Keratinocyte (primary cell): ENCODE measurements around the gene UBE2D3. TPM values are rescaled to one million over a fixed set of nuclear protein-coding genes. Genes with fewer than 3 reads are reported as not detected.

Source experiments
- DNase-seq: peaks from one replicate; pipeline ENCODE4 v3.0.0-alpha.2; 2011; ENCODE audit warnings: low read depth, missing footprints, low spot score
- FAIRE-seq: peaks from 2 replicates; lab custom pipeline; 2011; peaks lifted over from hg19 to GRCh38; lab: Jason Lieb, UNC
- H2AFZ ChIP-seq: 2 replicates; pipeline ENCODE4 v1.6.0; 2012; ENCODE audit warnings: low read length, control low read depth, inconsistent platforms; ENCODE audit not compliant: control insufficient read depth
- H3K27ac ChIP-seq: 2 replicates; pipeline ENCODE4 v1.5.1; 2011; ENCODE audit warnings: low read length; ENCODE audit not compliant: control insufficient read depth, insufficient read depth
- H3K27me3 ChIP-seq: 3 replicates; pipeline ENCODE4 v1.6.0; 2011; ENCODE audit warnings: low read length; ENCODE audit not compliant: control insufficient read depth, insufficient read depth; ENCODE audit errors: extremely low read depth
- H3K36me3 ChIP-seq, 2 experiments: 2 replicates in 1 of 2; 3 replicates in 1 of 2; pipeline ENCODE4 v1.5.1; 2011; ENCODE audit warnings: low read length in 2 of 2, mild to moderate bottlenecking in 1 of 2; ENCODE audit not compliant: control insufficient read depth in 2 of 2, insufficient read depth in 2 of 2; ENCODE audit errors: extremely low read depth in 1 of 2
- H3K4me1 ChIP-seq: 3 replicates; pipeline ENCODE4 v1.5.1; 2011; ENCODE audit warnings: low read length; ENCODE audit not compliant: control insufficient read depth, insufficient read depth; ENCODE audit errors: extremely low read depth
- H3K4me2 ChIP-seq: 3 replicates; pipeline ENCODE4 v1.6.0; 2011; ENCODE audit warnings: low read depth, low read length; ENCODE audit not compliant: control insufficient read depth, insufficient read depth; ENCODE audit errors: extremely low read depth
- H3K4me3 ChIP-seq, 3 experiments: fragments of 200-600 bp in 1 of 3; sonication (generic) in 1 of 3; 2 replicates in 2 of 3; 3 replicates in 1 of 3; pipeline ENCODE4 v1.5.1; 2011 to 2016; ENCODE audit warnings: low read length in 3 of 3, mild to moderate bottlenecking in 3 of 3, control low read depth in 2 of 3, inconsistent platforms in 1 of 3, low read depth in 1 of 3, mixed read lengths in 1 of 3, mixed run types in 1 of 3, moderate library complexity in 1 of 3; ENCODE audit not compliant: control insufficient read depth in 2 of 3, insufficient read depth in 2 of 3; ENCODE audit errors: extremely low read depth in 1 of 3
- H3K79me2 ChIP-seq: 2 replicates; pipeline ENCODE4 v1.6.0; 2012; ENCODE audit warnings: low read length; ENCODE audit not compliant: control insufficient read depth, insufficient read depth
- H3K9ac ChIP-seq: 3 replicates; pipeline ENCODE4 v1.6.0; 2011; ENCODE audit warnings: low read length; ENCODE audit not compliant: control insufficient read depth, insufficient read depth; ENCODE audit errors: extremely low read depth
- H3K9me1 ChIP-seq: 3 replicates; pipeline ENCODE4 v1.6.0; 2011; ENCODE audit warnings: low read length; ENCODE audit not compliant: control insufficient read depth, insufficient read depth; ENCODE audit errors: extremely low read depth
- H3K9me3 ChIP-seq: 2 replicates; pipeline ENCODE4 v1.5.1; 2012; ENCODE audit warnings: low read depth, low read length; ENCODE audit not compliant: control insufficient read depth
- H4K20me1 ChIP-seq: 3 replicates; pipeline ENCODE4 v1.6.0; 2011; ENCODE audit warnings: low read length; ENCODE audit not compliant: control insufficient read depth, insufficient read depth; ENCODE audit errors: extremely low read depth
- EZH2 ChIP-seq: IDR thresholded peaks from one replicate; pipeline ENCODE4 v1.6.1; 2012; ENCODE audit warnings: inconsistent platforms, mild to moderate bottlenecking, low read length, moderate library complexity
- dilution Hi-C: fragments of 300-500 bp; cut with MboI; formaldehyde crosslinking; loops from one replicate; pipeline ENCODE4 v1.7.0; 2020; ENCODE audit warnings: low sequenced_read_pairs; ENCODE audit not compliant: extremely low pct_ligation_motif_present
- polyA plus RNA-seq, 5 experiments: library from polyadenylated mRNA; depleted of rRNA in 3 of 5; stranded (reverse) in 3 of 5; stranded (forward) in 1 of 5; unstranded in 1 of 5; fragments of >200 nt; gene quantifications; 1 replicate in 1 of 5; 2 replicates in 3 of 5; 3 replicates in 1 of 5; pipeline versions ENCODE4 v1.2.1 to v1.2.3, GENCODE V29; 2011 to 2012; ENCODE audit warnings: missing spikeins in 2 of 5, low read depth in 1 of 5, low replicate concordance in 1 of 5
- TF ChIP-seq, protein P1 (sequence below), 3 experiments: IDR thresholded peaks in 1 of 3; conservative IDR thresholded peaks in 1 of 3; optimal IDR thresholded peaks in 1 of 3; 2 replicates in 2 of 3; 3 replicates in 1 of 3; pipeline versions ENCODE3 to v1.5.1; 2011; ENCODE audit warnings: low read length in 3 of 3, mild to moderate bottlenecking in 3 of 3, moderate library complexity in 2 of 3, control low read depth in 1 of 3, inconsistent platforms in 1 of 3; ENCODE audit not compliant: insufficient read depth in 2 of 3; ENCODE audit errors: extremely low read depth in 1 of 3

UBE2D3 gene
- polyA plus RNA-seq, 1 donor (not counting 4 experiments of a cell fraction or from before 2014, with no cell fraction given), result 567 TPM

DNA sequence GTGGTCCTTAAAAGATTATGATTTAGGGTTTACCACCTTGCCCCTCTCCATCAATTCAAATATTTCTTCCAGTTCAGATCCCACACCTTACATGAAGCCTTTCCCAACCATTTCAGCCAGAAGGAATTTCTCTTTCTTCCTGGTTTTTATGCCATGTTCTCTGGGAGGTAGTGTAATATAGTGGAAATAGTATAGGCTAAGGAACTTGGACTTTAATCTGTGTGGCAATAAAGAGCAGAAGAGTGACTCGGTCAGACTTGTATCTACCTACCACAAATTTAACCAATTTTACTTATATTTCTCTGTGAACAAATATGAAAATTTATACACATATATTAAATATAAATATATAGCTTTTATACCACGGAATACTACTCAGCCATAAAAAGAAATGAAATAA lies 23.0 kb upstream of the UBE2D3 start:
- Histone ChIP-seq H3K9me1 (no peaks in the 10 kb centered on the region), H3K4me1 (no peaks in the 10 kb centered on the region), H3K36me3 (no peaks in the 10 kb centered on the region), H3K27me3 (no peaks in the 10 kb centered on the region), H3K4me3 (no peak overlapping the region), H3K9me3 (no peaks in the 10 kb centered on the region), H4K20me1 (no peaks in the 10 kb centered on the region), H2AFZ (no peak overlapping the region), H3K9ac (no peak overlapping the region), H3K27ac (no peak overlapping the region), H3K4me2 (no peak overlapping the region), H3K79me2 (no peaks in the 10 kb centered on the region)
- dilution Hi-C loops, result no loop called here
- DNase-seq, result no peak
- TF ChIP-seq, protein P1, sequence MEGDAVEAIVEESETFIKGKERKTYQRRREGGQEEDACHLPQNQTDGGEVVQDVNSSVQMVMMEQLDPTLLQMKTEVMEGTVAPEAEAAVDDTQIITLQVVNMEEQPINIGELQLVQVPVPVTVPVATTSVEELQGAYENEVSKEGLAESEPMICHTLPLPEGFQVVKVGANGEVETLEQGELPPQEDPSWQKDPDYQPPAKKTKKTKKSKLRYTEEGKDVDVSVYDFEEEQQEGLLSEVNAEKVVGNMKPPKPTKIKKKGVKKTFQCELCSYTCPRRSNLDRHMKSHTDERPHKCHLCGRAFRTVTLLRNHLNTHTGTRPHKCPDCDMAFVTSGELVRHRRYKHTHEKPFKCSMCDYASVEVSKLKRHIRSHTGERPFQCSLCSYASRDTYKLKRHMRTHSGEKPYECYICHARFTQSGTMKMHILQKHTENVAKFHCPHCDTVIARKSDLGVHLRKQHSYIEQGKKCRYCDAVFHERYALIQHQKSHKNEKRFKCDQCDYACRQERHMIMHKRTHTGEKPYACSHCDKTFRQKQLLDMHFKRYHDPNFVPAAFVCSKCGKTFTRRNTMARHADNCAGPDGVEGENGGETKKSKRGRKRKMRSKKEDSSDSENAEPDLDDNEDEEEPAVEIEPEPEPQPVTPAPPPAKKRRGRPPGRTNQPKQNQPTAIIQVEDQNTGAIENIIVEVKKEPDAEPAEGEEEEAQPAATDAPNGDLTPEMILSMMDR (optimal IDR thresholded peaks at IDR 0.05 in 1 of 3, IDR thresholded peaks at IDR 0.05 in 1 of 3, conservative IDR thresholded peaks at IDR 0.05 in 1 of 3; ENCODE audit: extremely low read depth in 1 of 3, insufficient read depth in 2 of 3, low read length in 3 of 3), result no peak
- no peak for TF ChIP-seq EZH2
- no peak for FAIRE-seq

DNA sequence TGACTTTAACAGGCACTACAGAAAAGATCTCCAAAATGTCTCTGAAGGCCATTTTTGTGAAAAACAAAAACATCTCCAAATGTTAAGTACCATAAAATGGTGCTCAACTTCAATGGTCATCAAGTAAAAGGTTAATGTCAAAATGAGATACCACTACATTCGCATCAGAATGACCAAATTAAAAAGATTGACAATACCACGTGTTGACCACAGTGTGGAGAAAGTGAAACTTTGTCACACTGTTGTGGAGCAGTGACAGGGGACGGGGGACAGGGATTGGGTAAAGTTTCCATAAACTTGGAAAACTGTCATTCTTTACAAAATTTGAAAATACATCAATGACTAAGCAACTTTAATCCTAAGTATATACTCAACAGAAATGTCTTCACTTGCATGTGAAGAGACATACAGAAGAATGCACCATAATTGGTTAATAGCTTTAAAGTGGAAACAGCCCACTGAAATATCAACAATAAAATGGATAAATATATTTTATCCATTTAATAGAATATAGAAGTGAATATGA lies 22.3 kb upstream of the UBE2D3 start:
- dilution Hi-C loops, result no loop called here
- no peak overlapping the region for H3K27ac ChIP-seq
- H3K9me3 ChIP-seq, result no peaks in the 10 kb centered on the region
- no peaks in the 10 kb centered on the region for H3K79me2 ChIP-seq
- H3K4me3 ChIP-seq, result no peak overlapping the region
- no peaks in the 10 kb centered on the region for H3K27me3 ChIP-seq
- H2AFZ ChIP-seq, result no peak overlapping the region
- TF ChIP-seq, protein P1 (optimal IDR thresholded peaks at IDR 0.05 in 1 of 3, IDR thresholded peaks at IDR 0.05 in 1 of 3, conservative IDR thresholded peaks at IDR 0.05 in 1 of 3; ENCODE audit: extremely low read depth in 1 of 3, insufficient read depth in 2 of 3, low read length in 3 of 3), result no peak
- TF ChIP-seq EZH2, result no peak
- no peak overlapping the region for H3K4me2 ChIP-seq
- no peaks in the 10 kb centered on the region for H3K9me1 ChIP-seq
- H3K9ac ChIP-seq, result no peak overlapping the region
- H4K20me1 ChIP-seq, result no peaks in the 10 kb centered on the region
- no peak for FAIRE-seq
- H3K4me1 ChIP-seq, result no peaks in the 10 kb centered on the region
- DNase-seq, result no peak
- no peaks in the 10 kb centered on the region for H3K36me3 ChIP-seq
